HEK293T (cell line): Measurements from ENCODE around the gene MPPE1.

Source experiments
- ARNT ChIP-seq: fragments of 450-650 bp; IDR thresholded peaks from 2 replicates; pipeline ENCODE4 v1.6.1; 2017; ENCODE audit warnings: mild to moderate bottlenecking
- BHLHE40 ChIP-seq: fragments of 450-650 bp; IDR thresholded peaks from 2 replicates; pipeline ENCODE4 v1.6.1; 2016; ENCODE audit warnings: mild to moderate bottlenecking, moderate library complexity, borderline replicate concordance
- ELF4 ChIP-seq: fragments of 450-650 bp; IDR thresholded peaks from 2 replicates; pipeline ENCODE4 v1.6.1; 2017; ENCODE audit warnings: antibody characterized with exemption
- FOXM1 ChIP-seq: fragments of 450-650 bp; IDR thresholded peaks from 2 replicates; pipeline ENCODE4 v1.6.1; 2017; ENCODE audit warnings: mild to moderate bottlenecking, borderline replicate concordance
- LEF1 ChIP-seq: fragments of 450-650 bp; IDR thresholded peaks from 2 replicates; pipeline ENCODE4 v1.6.1; 2017; ENCODE audit warnings: mild to moderate bottlenecking, borderline replicate concordance
- SP1 ChIP-seq: fragments of 450-650 bp; IDR thresholded peaks from 2 replicates; pipeline ENCODE4 v1.6.1; 2017
- SUZ12 ChIP-seq: fragments of 450-650 bp; IDR thresholded peaks from 2 replicates; pipeline ENCODE4 v1.6.1; 2016; ENCODE audit warnings: mild to moderate bottlenecking
- TARDBP ChIP-seq: fragments of 450-650 bp; IDR thresholded peaks from 2 replicates; pipeline ENCODE4 v1.6.1; 2016
- TF ChIP-seq, protein P1 (sequence below): fragments of 450-650 bp; IDR thresholded peaks from 2 replicates; pipeline ENCODE4 v1.6.1; 2016

DNA sequence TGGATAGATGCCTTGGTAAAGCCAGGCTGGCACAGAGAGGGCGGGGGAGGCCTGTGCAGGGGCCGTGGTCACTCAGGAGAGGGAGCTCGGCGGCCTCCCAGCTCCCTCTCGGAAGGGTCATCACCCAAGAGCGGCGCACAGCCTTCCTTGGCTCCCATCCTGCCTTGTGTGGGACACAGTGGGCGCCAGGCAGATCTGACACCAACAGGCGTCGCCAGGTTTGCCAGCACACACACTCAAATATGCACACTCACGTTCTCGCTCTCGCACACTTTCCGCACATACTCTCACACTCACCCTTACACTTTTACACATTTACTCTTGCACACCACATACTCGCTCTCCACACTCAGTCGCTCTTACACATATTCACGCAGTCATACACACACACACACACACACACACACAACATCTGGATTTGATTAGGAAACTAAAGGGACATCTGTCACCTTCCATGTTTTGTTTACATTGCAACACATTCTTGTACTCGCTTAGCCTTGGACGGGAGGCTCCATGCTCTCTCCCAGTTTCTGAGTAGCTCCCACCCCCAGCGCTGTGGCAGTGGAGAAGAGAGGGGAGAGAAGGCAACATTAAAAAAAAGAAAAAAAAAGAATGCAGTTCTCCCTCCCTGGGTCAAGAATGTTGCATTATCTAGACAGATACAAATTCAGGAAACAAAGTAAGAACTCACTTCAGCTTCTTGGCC lies 46.4 kb downstream of the MPPE1 start:
- no peak for TF ChIP-seq BHLHE40
- TF ChIP-seq FOXM1 = no peak
- TF ChIP-seq SP1 = no peak
- TF ChIP-seq TARDBP = no peak
- no peak for TF ChIP-seq ELF4
- TF ChIP-seq ARNT = no peak
- TF ChIP-seq SUZ12 = no peak
- TF ChIP-seq LEF1 = no peak
- TF ChIP-seq, protein P1, sequence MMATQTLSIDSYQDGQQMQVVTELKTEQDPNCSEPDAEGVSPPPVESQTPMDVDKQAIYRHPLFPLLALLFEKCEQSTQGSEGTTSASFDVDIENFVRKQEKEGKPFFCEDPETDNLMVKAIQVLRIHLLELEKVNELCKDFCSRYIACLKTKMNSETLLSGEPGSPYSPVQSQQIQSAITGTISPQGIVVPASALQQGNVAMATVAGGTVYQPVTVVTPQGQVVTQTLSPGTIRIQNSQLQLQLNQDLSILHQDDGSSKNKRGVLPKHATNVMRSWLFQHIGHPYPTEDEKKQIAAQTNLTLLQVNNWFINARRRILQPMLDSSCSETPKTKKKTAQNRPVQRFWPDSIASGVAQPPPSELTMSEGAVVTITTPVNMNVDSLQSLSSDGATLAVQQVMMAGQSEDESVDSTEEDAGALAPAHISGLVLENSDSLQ = no peak
